Spleen (tissue), 11 donors: Measurements from ENCODE around the gene SPC24. TPM values are rescaled to one million over a fixed set of nuclear protein-coding genes. Genes with fewer than 3 reads are reported as not detected.
A peak's percentile ranks its signal among the peaks of the same experiment; 100 is the strongest.

Experiments used
- DNase-seq: peaks from one replicate; pipeline ENCODE4 v3.0.0-alpha.2; 2020
- H3K27ac ChIP-seq, 8 donors: fragments of 200-600 bp; sonication (generic) in 7 of 8; 1 replicate in 4 of 8; 2 replicates in 4 of 8; pipeline versions ENCODE4 v1.5.0 to v1.8.0; 2016 to 2021; ENCODE audit warnings: inconsistent platforms in 4 of 8, mild to moderate bottlenecking in 4 of 8, moderate library complexity in 1 of 8
- H3K27me3 ChIP-seq, 7 donors: fragments of 200-600 bp; sonication (generic) in 6 of 7; replicated peaks in 1 of 7; 1 replicate in 4 of 7; 2 replicates in 3 of 7; pipeline versions ENCODE4 v1.5.0 to v1.8.0; 2016 to 2021; ENCODE audit warnings: inconsistent platforms in 3 of 7, mild to moderate bottlenecking in 1 of 7
- H3K36me3 ChIP-seq, 6 donors: fragments of 200-600 bp; sonication (generic) in 5 of 6; 1 replicate in 4 of 6; 2 replicates in 2 of 6; pipeline versions ENCODE4 v1.5.0 to v1.8.0; 2016 to 2021; ENCODE audit warnings: inconsistent platforms in 2 of 6
- H3K4me1 ChIP-seq, 6 donors: fragments of 200-600 bp; sonication (generic) in 5 of 6; 1 replicate in 3 of 6; 2 replicates in 3 of 6; pipeline versions ENCODE4 v1.5.0 to v1.8.0; 2016 to 2021; ENCODE audit warnings: inconsistent platforms in 3 of 6
- H3K4me3 ChIP-seq, 8 donors: fragments of 200-600 bp; sonication (generic) in 7 of 8; 1 replicate in 4 of 8; 2 replicates in 4 of 8; pipeline versions ENCODE4 v1.5.0 to v1.8.0; 2016 to 2021; ENCODE audit warnings: inconsistent platforms in 4 of 8, mild to moderate bottlenecking in 4 of 8, moderate library complexity in 2 of 8
- H3K9me3 ChIP-seq, 8 donors: fragments of 200-600 bp; sonication (generic) in 7 of 8; 1 replicate in 4 of 8; 2 replicates in 4 of 8; pipeline versions ENCODE4 v1.5.0 to v1.8.0; 2016 to 2021; ENCODE audit warnings: inconsistent platforms in 4 of 8
- POLR2A ChIP-seq, 3 donors: fragments of 450-650 bp; IDR thresholded peaks; one replicate each; pipeline ENCODE4 v1.5.1; 2017; ENCODE audit warnings: antibody characterized with exemption in 3 of 3, mild to moderate bottlenecking in 1 of 3
- POLR2AphosphoS5 ChIP-seq, 3 donors: sonication (generic); formaldehyde crosslinking; IDR thresholded peaks; one replicate each; pipeline ENCODE4 v1.5.1; 2017; ENCODE audit warnings: antibody characterized with exemption in 3 of 3
- WGBS, 5 donors: extraction: QIAGEN DNeasy Blood & Tissue Kit in 3 of 5; methylation state at CpG; one replicate each; pipeline versions ENCODE4 v1.1.5 to v1.1.7; 2013 to 2018; 5-methylcytosine and 5-hydroxymethylcytosine counted together
- intact Hi-C: fragments of 100-400 bp; cut with DNase I; formaldehyde crosslinking; loops from one replicate; pipeline ENCODE4 v1.15.0; 2023; ENCODE audit warnings: low total_unique reads
- polyA plus RNA-seq, 3 donors: library from polyadenylated mRNA; stranded (reverse); fragments of 200-250 nt; gene quantifications; one replicate each; pipeline ENCODE4 v1.2.1, GENCODE V29; 2013
- total RNA-seq, 7 donors: library from RNA; depleted of rRNA in 3 of 7; stranded (reverse); fragments of >200 nt in 3 of 7; fragmentation: NEBNext Ultra II Directional in 4 of 7; extraction: Animal tissue kit (Norgen Biotek cat#: 25700) in 4 of 7; gene quantifications; one replicate each; pipeline versions ENCODE4 v1.1.0 to v1.2.1, GENCODE V29; 2016 to 2021
- TF ChIP-seq, protein P1 (sequence below), 11 experiments: fragments of 200-600 bp in 7 of 11; fragments of 450-650 bp in 4 of 11; sonication (generic) in 4 of 11; IDR thresholded peaks in 8 of 11; conservative IDR thresholded peaks in 3 of 11; 1 replicate in 7 of 11; 2 replicates in 4 of 11; pipeline versions ENCODE4 v1.4.0 to v1.8.0; 2016 to 2021; ENCODE audit warnings: antibody characterized with exemption in 11 of 11, inconsistent platforms in 4 of 11, mild to moderate bottlenecking in 1 of 11
- donor health status: healthy with polysubstance abuse.
- donor health status: DM: no; HTN: no; CAD: no; lungs with moderate emphysema.
- donor health status: DM: no; HTN: no; CAD: no.
- donor health status: Bipolar disorder and iron deficiency.
- donor health status: healthy.
- donor health status: DM: no; HTN: no; CAD: no.
- donor health status: DM: yes; HTN: yes; CAD: no.

SPC24 gene
- total and polyA plus RNA-seq, 10 donors, result 1.7 to 9.7 (median 3.7) TPM

DNA sequence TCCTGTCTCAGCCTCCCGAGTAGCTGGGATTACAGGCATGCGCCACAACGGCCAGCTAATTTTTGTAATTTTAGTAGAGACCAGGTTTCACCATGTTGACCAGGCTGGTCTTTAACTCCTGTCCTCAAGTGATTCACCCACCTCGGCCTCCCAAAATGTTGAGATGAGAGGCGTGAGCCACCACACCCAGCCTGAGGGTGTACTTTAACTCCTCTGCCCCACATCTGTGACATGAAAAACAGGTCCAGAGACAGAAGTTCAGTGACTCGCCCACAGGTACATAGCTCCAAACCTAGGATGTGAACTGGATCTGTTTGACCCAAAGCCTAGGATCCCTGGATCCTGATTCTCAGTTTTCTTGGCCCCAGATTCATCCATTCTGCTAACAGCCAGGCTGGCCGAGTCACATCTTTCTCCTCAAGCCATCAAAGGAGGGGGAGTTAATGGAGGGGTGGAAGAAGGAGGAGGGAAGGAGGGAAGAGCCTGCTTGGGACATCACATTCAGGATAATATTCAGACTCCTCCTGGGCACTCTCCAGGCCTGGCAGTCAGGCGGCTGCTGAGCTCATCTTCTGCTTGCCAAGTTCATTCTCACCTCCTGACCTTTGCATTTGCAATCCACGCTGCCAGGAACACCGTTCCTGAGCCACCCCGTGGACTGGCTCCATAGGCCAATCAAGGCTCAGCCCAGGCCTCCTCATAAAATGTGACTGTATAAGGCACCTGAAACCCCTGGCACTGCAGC lies 3.1 kb downstream of the SPC24 start:
- peak overlapping the region in 2 of 8 donors; percentile 38 to 40 for H3K27ac ChIP-seq
- intact Hi-C loops, result no loop called here
- H3K27me3 ChIP-seq, result no peaks in the 10 kb centered on the region
- DNase-seq, result no peak
- no peak for TF ChIP-seq POLR2A (IDR thresholded peaks at IDR 0.05)
- peak in 1 of 3 donors; percentile 46 for TF ChIP-seq POLR2AphosphoS5 (IDR thresholded peaks at IDR 0.05)
- TF ChIP-seq, protein P1, sequence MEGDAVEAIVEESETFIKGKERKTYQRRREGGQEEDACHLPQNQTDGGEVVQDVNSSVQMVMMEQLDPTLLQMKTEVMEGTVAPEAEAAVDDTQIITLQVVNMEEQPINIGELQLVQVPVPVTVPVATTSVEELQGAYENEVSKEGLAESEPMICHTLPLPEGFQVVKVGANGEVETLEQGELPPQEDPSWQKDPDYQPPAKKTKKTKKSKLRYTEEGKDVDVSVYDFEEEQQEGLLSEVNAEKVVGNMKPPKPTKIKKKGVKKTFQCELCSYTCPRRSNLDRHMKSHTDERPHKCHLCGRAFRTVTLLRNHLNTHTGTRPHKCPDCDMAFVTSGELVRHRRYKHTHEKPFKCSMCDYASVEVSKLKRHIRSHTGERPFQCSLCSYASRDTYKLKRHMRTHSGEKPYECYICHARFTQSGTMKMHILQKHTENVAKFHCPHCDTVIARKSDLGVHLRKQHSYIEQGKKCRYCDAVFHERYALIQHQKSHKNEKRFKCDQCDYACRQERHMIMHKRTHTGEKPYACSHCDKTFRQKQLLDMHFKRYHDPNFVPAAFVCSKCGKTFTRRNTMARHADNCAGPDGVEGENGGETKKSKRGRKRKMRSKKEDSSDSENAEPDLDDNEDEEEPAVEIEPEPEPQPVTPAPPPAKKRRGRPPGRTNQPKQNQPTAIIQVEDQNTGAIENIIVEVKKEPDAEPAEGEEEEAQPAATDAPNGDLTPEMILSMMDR (IDR thresholded peaks at IDR 0.05 in 8 of 11, conservative IDR thresholded peaks at IDR 0.05 in 3 of 11), result no peak
- 80 to 92% (median 85%) methylated on average over 11 of the region's 11 CpGs for WGBS, 5 donors
- no peak overlapping the region for H3K4me3 ChIP-seq
- H3K36me3 ChIP-seq, result peaks cover 0 to 24% (median 0%) of the 10 kb centered on the region in 6 donors
- H3K4me1 ChIP-seq, result peaks cover 10 to 36% (median 18%) of the 10 kb centered on the region in 6 donors
- no peaks in the 10 kb centered on the region for H3K9me3 ChIP-seq

DNA sequence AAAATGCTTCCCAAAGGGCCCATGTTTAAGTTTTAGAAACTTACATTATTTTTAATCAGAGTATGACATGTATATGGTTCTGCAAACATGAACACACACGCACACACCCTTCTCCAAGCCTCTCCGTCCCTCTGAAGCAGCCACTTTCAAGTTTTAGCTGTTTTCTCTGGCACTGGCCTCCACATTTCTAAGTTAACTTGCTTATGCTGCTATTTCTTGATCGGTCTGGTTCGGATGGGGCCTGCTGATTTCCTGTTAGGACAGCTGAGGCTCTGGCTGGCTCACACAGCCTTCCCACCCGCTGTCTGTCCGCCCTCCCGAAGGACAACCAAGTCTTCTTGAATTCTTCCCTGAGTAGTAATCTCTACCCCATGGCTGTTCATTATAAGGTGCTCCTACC lies 4.4 kb downstream of the SPC24 start:
- Histone ChIP-seq H3K36me3 (peaks cover 0 to 37% (median 0%) of the 10 kb centered on the region in 6 donors), H3K9me3 (no peaks in the 10 kb centered on the region), H3K27me3 (no peaks in the 10 kb centered on the region), H3K4me3 (no peak overlapping the region), H3K4me1 (peaks cover 8 to 31% (median 15%) of the 10 kb centered on the region in 6 donors), H3K27ac (peak overlapping the region in 5 of 8 donors; percentile 11 to 44 (median 41))
- WGBS, 5 donors, result 69 to 85% (median 80%) methylated on average over 7 of the region's 7 CpGs
- TF ChIP-seq, protein P1 (IDR thresholded peaks at IDR 0.05 in 8 of 11, conservative IDR thresholded peaks at IDR 0.05 in 3 of 11), result no peak
- TF ChIP-seq POLR2AphosphoS5 (IDR thresholded peaks at IDR 0.05) (no peak), POLR2A (IDR thresholded peaks at IDR 0.05) (no peak)
- no peak for DNase-seq
- intact Hi-C loops, result no loop called here

DNA sequence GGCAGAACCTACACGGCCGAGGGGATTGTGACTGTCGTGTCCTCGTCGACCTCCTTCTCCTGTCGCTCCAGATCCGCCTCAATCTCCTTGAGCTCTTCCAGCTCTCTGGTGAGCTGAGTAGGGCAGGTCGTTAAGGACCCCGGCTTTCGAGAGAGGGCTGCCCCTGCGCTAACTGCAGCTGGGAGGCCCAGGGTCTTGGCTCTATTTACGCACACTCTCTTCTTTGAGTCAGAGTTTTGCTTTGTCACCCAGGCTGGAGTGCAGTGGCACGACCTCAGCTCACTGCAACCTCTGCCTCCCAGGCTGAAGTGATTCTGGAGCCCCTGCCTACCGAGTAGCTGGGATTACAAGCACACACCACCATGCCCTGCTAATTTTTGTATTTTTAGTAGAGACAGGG lies 7.6 kb downstream of the SPC24 start:
- intact Hi-C loops, result no loop called here
- TF ChIP-seq POLR2AphosphoS5 (IDR thresholded peaks at IDR 0.05) (peak in 1 of 3 donors; percentile 37), POLR2A (IDR thresholded peaks at IDR 0.05) (no peak)
- TF ChIP-seq, protein P1 (IDR thresholded peaks at IDR 0.05 in 8 of 11, conservative IDR thresholded peaks at IDR 0.05 in 3 of 11), result no peak
- Histone ChIP-seq H3K4me3 (no peak overlapping the region), H3K9me3 (peaks cover 0 to 4% (median 0%) of the 10 kb centered on the region in 8 donors), H3K4me1 (peaks cover 5 to 26% (median 8%) of the 10 kb centered on the region in 6 donors), H3K36me3 (peaks cover 0 to 48% (median 0%) of the 10 kb centered on the region in 6 donors), H3K27ac (peak overlapping the region in 2 of 8 donors; percentile 18 to 23), H3K27me3 (peaks cover 0 to 1% (median 0%) of the 10 kb centered on the region in 7 donors)
- DNase-seq, result no peak
- WGBS, 5 donors, result 87 to 98% (median 91%) methylated on average over 14 of the region's 14 CpGs

DNA sequence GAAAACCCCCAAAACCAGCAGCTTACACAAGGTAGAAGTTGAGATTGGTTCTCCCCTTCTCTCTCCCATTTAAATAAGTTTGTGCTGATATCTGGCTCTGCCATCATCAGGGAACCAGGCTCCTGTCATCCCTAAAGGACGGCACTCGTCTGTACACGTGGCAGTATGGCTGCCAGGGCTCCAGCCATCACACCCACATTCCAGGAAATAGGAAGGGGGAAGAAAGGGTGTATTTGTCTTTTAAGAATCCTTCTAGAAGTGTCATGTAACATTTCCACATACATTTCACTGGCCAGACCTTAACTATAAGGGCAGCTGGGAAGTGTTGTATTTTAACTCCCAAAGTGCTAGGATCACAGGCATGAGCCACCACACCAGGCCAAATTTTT lies 10.1 kb downstream of the SPC24 start:
- H3K4me1 ChIP-seq, result peaks cover 14 to 39% (median 22%) of the 10 kb centered on the region in 6 donors
- WGBS, 5 donors, result 96 to 100% (median 98%) methylated on average over 3 of the region's 3 CpGs
- intact Hi-C loops, result no loop called here
- DNase-seq, result no peak
- H3K27ac ChIP-seq, result peak overlapping the region in 4 of 8 donors; percentile 85 to 95 (median 90)
- TF ChIP-seq POLR2AphosphoS5 (IDR thresholded peaks at IDR 0.05) (no peak), POLR2A (IDR thresholded peaks at IDR 0.05) (no peak)
- TF ChIP-seq, protein P1 (IDR thresholded peaks at IDR 0.05 in 8 of 11, conservative IDR thresholded peaks at IDR 0.05 in 3 of 11), result no peak
- peaks cover 0 to 19% (median 0%) of the 10 kb centered on the region in 7 donors for H3K27me3 ChIP-seq
- peaks cover 0 to 48% (median 0%) of the 10 kb centered on the region in 6 donors for H3K36me3 ChIP-seq
- no peak overlapping the region for H3K4me3 ChIP-seq
- H3K9me3 ChIP-seq, result peaks cover 0 to 4% (median 0%) of the 10 kb centered on the region in 8 donors
